Measurements from ENCODE around the gene KPNA3. TPM values are rescaled to one million over a fixed set of nuclear protein-coding genes. Genes with fewer than 3 reads are reported as not detected.
A peak's percentile ranks its signal among the peaks of the same experiment; 100 is the strongest.
"Not testable (repeated sequence)": the region's sequence is repeated elsewhere in the genome, so short reads cannot be mapped to it uniquely, and the experiment has no call there.

KPNA3 gene
- polyA plus RNA-seq, 1 donor = 31.3 TPM

GRCh38 chr13:49810567-49811526 is 18.4 kb upstream of the KPNA3 start:
- Histone ChIP-seq H3K4me3 (ENCODE audit: low read length) (no peak overlapping the region), H3K9me3 (ENCODE audit: control insufficient read depth, low read depth, low read length) (no peaks in the 10 kb centered on the region), H3K27ac (ENCODE audit: low read length) (peak overlapping the region; percentile 76), H3K4me1 (ENCODE audit: control insufficient read depth, insufficient read depth, low read length) (peaks cover 3% of the 10 kb centered on the region), H3K27me3 (ENCODE audit: control insufficient read depth, insufficient read depth, low read length) (no peaks in the 10 kb centered on the region), H3K36me3 (ENCODE audit: control insufficient read depth, insufficient read depth, low read length) (no peaks in the 10 kb centered on the region)
- peak; percentile 58 to 80 for DNase-seq
- WGBS (ENCODE audit: insufficient coverage, low lambda C conversion rate) = no CpG with 5 or more reads among the region's 6 CpGs

- Histone ChIP-seq H3K27me3 (ENCODE audit: control insufficient read depth, insufficient read depth, low read length) (no peaks in the 10 kb centered on the region), H3K27ac (ENCODE audit: low read length) (no peak overlapping the region), H3K4me3 (ENCODE audit: low read length) (no peak overlapping the region), H3K36me3 (ENCODE audit: control insufficient read depth, insufficient read depth, low read length) (no peaks in the 10 kb centered on the region), H3K9me3 (ENCODE audit: control insufficient read depth, low read depth, low read length) (no peaks in the 10 kb centered on the region), H3K4me1 (ENCODE audit: control insufficient read depth, insufficient read depth, low read length) (peaks cover 3% of the 10 kb centered on the region)
- no CpG with 5 or more reads among the region's 6 CpGs for WGBS (ENCODE audit: insufficient coverage, low lambda C conversion rate)
- DNase-seq = no peak
These were observed 15.2 kb upstream of the KPNA3 start for GRCh38 chr13:49807681-49808080.

DNA sequence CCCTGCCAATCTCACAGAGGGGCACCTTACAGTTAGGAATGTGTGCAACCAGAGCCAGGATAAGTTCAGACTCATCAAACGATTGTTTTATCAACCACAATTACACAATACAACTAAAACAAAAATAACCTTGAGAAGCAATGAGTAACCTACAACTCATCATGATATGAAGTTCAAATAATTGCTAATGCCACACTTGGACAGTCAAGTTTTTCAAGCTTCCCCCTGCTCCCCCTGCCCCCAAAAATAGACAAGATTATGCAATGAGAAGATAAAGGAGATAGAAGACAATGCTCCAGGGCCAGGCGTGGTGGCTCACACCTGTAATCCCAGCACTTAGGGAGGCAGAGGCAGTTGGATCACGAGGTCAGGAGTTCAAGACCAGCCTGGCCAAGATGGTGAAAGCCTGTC is 13.6 kb upstream of the KPNA3 start:
- Histone ChIP-seq H3K4me1 (ENCODE audit: control insufficient read depth, insufficient read depth, low read length) (no peaks in the 10 kb centered on the region), H3K36me3 (ENCODE audit: control insufficient read depth, insufficient read depth, low read length) (no peaks in the 10 kb centered on the region), H3K27me3 (ENCODE audit: control insufficient read depth, insufficient read depth, low read length) (no peaks in the 10 kb centered on the region), H3K9me3 (ENCODE audit: control insufficient read depth, low read depth, low read length) (no peaks in the 10 kb centered on the region), H3K27ac (ENCODE audit: low read length) (no peak overlapping the region), H3K4me3 (ENCODE audit: low read length) (no peak overlapping the region)
- WGBS (ENCODE audit: insufficient coverage, low lambda C conversion rate) = no CpG with 5 or more reads among the region's 3 CpGs
- DNase-seq = no peak

GRCh38 chr13:49803047-49803446 is 10.6 kb upstream of the KPNA3 start:
- H3K27ac ChIP-seq (ENCODE audit: low read length); H3K36me3 ChIP-seq (ENCODE audit: control insufficient read depth, insufficient read depth, low read length); H3K9me3 ChIP-seq (ENCODE audit: control insufficient read depth, low read depth, low read length); H3K4me3 ChIP-seq (ENCODE audit: low read length); H3K4me1 ChIP-seq (ENCODE audit: control insufficient read depth, insufficient read depth, low read length); DNase-seq; H3K27me3 ChIP-seq (ENCODE audit: control insufficient read depth, insufficient read depth, low read length): not testable (repeated sequence)
- no CpG with 5 or more reads among the region's 10 CpGs for WGBS (ENCODE audit: insufficient coverage, low lambda C conversion rate)

GRCh38 chr13:49802426-49802825 is 9.9 kb upstream of the KPNA3 start:
- no peaks in the 10 kb centered on the region for H3K4me1 ChIP-seq (ENCODE audit: control insufficient read depth, insufficient read depth, low read length)
- no peak overlapping the region for H3K27ac ChIP-seq (ENCODE audit: low read length)
- WGBS (ENCODE audit: insufficient coverage, low lambda C conversion rate) = 95% methylated on average over 3 of the region's 5 CpGs
- H3K4me3 ChIP-seq (ENCODE audit: low read length) = no peak overlapping the region
- no peaks in the 10 kb centered on the region for H3K9me3 ChIP-seq (ENCODE audit: control insufficient read depth, low read depth, low read length)
- DNase-seq = no peak
- no peaks in the 10 kb centered on the region for H3K36me3 ChIP-seq (ENCODE audit: control insufficient read depth, insufficient read depth, low read length)
- H3K27me3 ChIP-seq (ENCODE audit: control insufficient read depth, insufficient read depth, low read length) = no peaks in the 10 kb centered on the region

DNA sequence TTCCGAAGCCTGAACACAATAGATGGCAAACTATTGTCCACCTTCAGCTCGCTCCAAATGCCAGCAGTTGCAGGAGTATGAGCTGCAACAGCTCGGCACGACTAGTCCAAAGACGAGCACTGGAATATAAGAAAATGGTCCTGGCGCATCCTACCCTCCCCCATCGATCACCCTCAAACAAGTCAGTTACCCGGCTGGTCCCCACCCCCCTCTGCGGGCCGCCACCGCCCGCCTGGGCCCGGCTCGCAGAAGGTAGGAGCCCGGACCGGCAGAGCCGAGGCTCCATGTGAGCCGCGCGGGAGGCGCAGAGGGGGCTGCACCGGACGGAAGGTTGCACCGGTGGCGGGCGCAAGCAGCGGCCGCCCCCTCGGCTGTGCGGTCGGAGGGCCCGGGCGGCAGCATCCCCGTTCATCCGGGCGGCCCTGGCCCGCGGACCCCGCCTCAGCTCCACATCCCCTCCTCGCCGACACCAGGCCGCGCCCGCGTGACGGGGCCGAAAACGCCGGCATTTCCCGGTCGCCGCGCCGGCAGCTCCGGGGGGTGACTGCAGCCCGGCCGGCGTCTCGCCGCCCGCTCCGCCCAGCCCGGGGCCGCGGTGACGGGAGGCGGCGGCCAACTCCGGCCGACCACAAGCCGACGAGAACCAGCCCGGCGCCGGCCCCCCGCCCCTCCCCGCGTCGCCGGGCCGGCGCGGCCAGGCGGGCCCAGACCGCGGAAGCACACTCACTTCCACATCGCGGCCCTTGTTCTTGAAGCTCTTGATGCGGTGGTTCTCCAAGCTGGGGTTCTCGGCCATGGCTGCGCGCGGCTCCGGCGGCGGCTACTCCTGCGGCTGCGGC is 552 bp downstream of the KPNA3 start:
- H3K36me3 ChIP-seq (ENCODE audit: control insufficient read depth, insufficient read depth, low read length) = peaks cover 3% of the 10 kb centered on the region
- WGBS (ENCODE audit: insufficient coverage, low lambda C conversion rate) = no CpG with 5 or more reads among the region's 98 CpGs
- H3K27ac ChIP-seq (ENCODE audit: low read length) = peak overlapping the region; percentile 85
- DNase-seq = peak; percentile 26 to 68
- peaks cover 10% of the 10 kb centered on the region for H3K4me1 ChIP-seq (ENCODE audit: control insufficient read depth, insufficient read depth, low read length)
- H3K4me3 ChIP-seq (ENCODE audit: low read length) = peak overlapping the region; percentile 62
- no peaks in the 10 kb centered on the region for H3K27me3 ChIP-seq (ENCODE audit: control insufficient read depth, insufficient read depth, low read length)
- no peaks in the 10 kb centered on the region for H3K9me3 ChIP-seq (ENCODE audit: control insufficient read depth, low read depth, low read length)

- no peaks in the 10 kb centered on the region for H3K9me3 ChIP-seq (ENCODE audit: control insufficient read depth, low read depth, low read length)
- peak overlapping the region; percentile 85 for H3K27ac ChIP-seq (ENCODE audit: low read length)
- no peaks in the 10 kb centered on the region for H3K27me3 ChIP-seq (ENCODE audit: control insufficient read depth, insufficient read depth, low read length)
- WGBS (ENCODE audit: insufficient coverage, low lambda C conversion rate) = no CpG with 5 or more reads among the region's 9 CpGs
- peaks cover 3% of the 10 kb centered on the region for H3K36me3 ChIP-seq (ENCODE audit: control insufficient read depth, insufficient read depth, low read length)
- peak; percentile 47 to 76 for DNase-seq
- H3K4me1 ChIP-seq (ENCODE audit: control insufficient read depth, insufficient read depth, low read length) = peaks cover 10% of the 10 kb centered on the region
- peak overlapping the region; percentile 62 for H3K4me3 ChIP-seq (ENCODE audit: low read length)
These were observed 1.2 kb downstream of the KPNA3 start for GRCh38 chr13:49791315-49791710.

DNA sequence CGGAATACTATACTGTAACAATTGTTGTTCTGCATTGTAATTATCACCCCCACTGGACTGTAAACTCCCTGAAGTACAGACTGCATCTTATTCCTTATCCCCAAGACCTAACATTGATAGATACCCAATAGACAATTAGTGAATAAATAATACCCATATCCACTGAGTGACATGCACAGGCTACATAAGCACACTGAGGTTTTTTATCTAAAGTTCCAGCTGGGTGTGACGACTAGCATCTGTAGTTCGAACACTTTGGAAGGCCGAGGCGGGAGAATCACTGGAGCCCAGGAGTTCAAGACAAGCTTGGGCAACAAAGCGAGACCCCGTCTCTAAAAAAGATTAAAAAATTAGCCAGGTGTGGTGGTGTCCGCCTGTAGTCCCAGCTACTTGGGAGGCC is 2.5 kb downstream of the KPNA3 start:
- no CpG with 5 or more reads among the region's 8 CpGs for WGBS (ENCODE audit: insufficient coverage, low lambda C conversion rate)
- Histone ChIP-seq H3K4me3 (ENCODE audit: low read length) (no peak overlapping the region), H3K9me3 (ENCODE audit: control insufficient read depth, low read depth, low read length) (no peaks in the 10 kb centered on the region), H3K27ac (ENCODE audit: low read length) (no peak overlapping the region), H3K4me1 (ENCODE audit: control insufficient read depth, insufficient read depth, low read length) (peaks cover 10% of the 10 kb centered on the region), H3K36me3 (ENCODE audit: control insufficient read depth, insufficient read depth, low read length) (peaks cover 3% of the 10 kb centered on the region), H3K27me3 (ENCODE audit: control insufficient read depth, insufficient read depth, low read length) (no peaks in the 10 kb centered on the region)
- DNase-seq = no peak

GRCh38 chr13:49786401-49787008 is 6.0 kb downstream of the KPNA3 start:
- H3K9me3 ChIP-seq (ENCODE audit: control insufficient read depth, low read depth, low read length) = no peaks in the 10 kb centered on the region
- peaks cover 4% of the 10 kb centered on the region for H3K4me1 ChIP-seq (ENCODE audit: control insufficient read depth, insufficient read depth, low read length)
- DNase-seq = no peak
- no peaks in the 10 kb centered on the region for H3K27me3 ChIP-seq (ENCODE audit: control insufficient read depth, insufficient read depth, low read length)
- no peak overlapping the region for H3K4me3 ChIP-seq (ENCODE audit: low read length)
- no peak overlapping the region for H3K27ac ChIP-seq (ENCODE audit: low read length)
- peaks cover 3% of the 10 kb centered on the region for H3K36me3 ChIP-seq (ENCODE audit: control insufficient read depth, insufficient read depth, low read length)

DNA sequence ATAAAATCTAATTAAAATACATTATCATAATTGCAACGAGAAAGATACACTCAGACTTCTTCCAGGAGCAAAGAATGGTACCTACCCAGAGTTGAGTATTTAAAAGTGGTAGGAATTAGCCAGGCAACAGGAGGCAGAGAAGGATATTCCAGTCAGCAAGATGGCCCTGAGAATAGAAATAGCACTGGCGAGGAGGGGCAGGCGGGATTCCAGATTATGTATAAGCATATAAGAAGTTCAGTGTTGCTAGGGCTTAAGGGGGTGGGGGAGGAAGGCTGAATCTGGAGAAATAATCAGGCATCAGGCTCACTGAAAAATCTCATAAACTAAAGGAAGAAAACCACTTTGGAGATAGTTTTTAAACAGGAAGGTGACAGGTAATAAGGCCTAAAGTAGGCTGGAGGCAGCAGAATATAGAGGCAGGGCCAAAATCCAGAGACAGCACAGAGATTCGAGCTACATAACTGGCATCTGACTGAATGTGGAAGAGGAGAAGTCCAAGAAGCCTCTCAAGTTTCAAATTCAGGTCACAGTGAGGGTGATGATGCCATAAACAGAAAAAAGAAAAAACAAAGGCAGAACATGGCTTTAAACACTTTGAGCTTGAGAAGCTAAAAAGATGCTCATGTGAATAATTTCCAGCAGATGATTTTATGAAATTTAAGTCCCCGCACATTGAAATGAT is 7.5 kb downstream of the KPNA3 start:
- DNase-seq = no peak
- Histone ChIP-seq H3K27ac (ENCODE audit: low read length) (no peak overlapping the region), H3K4me1 (ENCODE audit: control insufficient read depth, insufficient read depth, low read length) (no peaks in the 10 kb centered on the region), H3K36me3 (ENCODE audit: control insufficient read depth, insufficient read depth, low read length) (peaks cover 3% of the 10 kb centered on the region), H3K4me3 (ENCODE audit: low read length) (no peak overlapping the region), H3K27me3 (ENCODE audit: control insufficient read depth, insufficient read depth, low read length) (no peaks in the 10 kb centered on the region), H3K9me3 (ENCODE audit: control insufficient read depth, low read depth, low read length) (no peaks in the 10 kb centered on the region)
- 100% methylated on average over 3 of the region's 5 CpGs for WGBS (ENCODE audit: insufficient coverage, low lambda C conversion rate)
